ENCODE results near the gene CELF4. TPM values are rescaled to one million over a fixed set of nuclear protein-coding genes. Genes with fewer than 3 reads are reported as not detected.

CELF4 gene
- total RNA-seq, 1 experiment from 2014 or later: not detected

DNA sequence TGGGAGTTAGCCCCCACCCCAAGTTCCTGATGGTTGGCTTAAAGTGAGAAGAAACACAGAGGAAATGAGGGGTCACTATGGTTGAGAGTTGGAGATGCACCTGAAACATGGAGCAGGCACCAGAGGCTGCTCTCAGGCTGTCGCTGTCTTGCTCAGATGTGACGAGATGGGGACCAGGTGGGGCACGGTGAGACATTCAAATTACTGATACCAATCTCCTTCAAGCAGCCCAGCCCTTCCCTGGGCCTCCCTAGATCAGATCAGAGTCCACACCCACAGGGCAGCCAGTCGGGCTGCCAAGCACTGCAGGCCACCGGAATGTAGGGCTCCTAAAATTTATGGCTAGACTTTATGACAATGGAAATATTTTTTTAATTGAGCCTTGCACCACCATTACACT lies 176.6 kb downstream of the CELF4 start:
- ChIA-PET CTCF (no interaction called here), POLR2A (no interaction called here)
- intact Hi-C loops (cut with micrococcal nuclease; ENCODE audit: unreplicated experiment) (no loop called here), in situ Hi-C loops (cut with HindIII; ENCODE audit: low pct_unique_long_range_greater_than_20kb, low sequenced_read_pairs) (no loop called here)
- no peak for TF ChIP-seq TCF7L2 (IDR thresholded peaks at IDR 0.05; ENCODE audit: low read depth, low read length)
- no peak for TF ChIP-seq SIN3A (IDR thresholded peaks at IDR 0.05; ENCODE audit: borderline replicate concordance, insufficient read depth, low read depth, low read length)
- TF ChIP-seq, protein P1, sequence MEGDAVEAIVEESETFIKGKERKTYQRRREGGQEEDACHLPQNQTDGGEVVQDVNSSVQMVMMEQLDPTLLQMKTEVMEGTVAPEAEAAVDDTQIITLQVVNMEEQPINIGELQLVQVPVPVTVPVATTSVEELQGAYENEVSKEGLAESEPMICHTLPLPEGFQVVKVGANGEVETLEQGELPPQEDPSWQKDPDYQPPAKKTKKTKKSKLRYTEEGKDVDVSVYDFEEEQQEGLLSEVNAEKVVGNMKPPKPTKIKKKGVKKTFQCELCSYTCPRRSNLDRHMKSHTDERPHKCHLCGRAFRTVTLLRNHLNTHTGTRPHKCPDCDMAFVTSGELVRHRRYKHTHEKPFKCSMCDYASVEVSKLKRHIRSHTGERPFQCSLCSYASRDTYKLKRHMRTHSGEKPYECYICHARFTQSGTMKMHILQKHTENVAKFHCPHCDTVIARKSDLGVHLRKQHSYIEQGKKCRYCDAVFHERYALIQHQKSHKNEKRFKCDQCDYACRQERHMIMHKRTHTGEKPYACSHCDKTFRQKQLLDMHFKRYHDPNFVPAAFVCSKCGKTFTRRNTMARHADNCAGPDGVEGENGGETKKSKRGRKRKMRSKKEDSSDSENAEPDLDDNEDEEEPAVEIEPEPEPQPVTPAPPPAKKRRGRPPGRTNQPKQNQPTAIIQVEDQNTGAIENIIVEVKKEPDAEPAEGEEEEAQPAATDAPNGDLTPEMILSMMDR (IDR thresholded peaks at IDR 0.05): no peak
- TF ChIP-seq POLR2AphosphoS5 (IDR thresholded peaks at IDR 0.05; ENCODE audit: low read depth, low read length): no peak
- TF ChIP-seq, protein P2, sequence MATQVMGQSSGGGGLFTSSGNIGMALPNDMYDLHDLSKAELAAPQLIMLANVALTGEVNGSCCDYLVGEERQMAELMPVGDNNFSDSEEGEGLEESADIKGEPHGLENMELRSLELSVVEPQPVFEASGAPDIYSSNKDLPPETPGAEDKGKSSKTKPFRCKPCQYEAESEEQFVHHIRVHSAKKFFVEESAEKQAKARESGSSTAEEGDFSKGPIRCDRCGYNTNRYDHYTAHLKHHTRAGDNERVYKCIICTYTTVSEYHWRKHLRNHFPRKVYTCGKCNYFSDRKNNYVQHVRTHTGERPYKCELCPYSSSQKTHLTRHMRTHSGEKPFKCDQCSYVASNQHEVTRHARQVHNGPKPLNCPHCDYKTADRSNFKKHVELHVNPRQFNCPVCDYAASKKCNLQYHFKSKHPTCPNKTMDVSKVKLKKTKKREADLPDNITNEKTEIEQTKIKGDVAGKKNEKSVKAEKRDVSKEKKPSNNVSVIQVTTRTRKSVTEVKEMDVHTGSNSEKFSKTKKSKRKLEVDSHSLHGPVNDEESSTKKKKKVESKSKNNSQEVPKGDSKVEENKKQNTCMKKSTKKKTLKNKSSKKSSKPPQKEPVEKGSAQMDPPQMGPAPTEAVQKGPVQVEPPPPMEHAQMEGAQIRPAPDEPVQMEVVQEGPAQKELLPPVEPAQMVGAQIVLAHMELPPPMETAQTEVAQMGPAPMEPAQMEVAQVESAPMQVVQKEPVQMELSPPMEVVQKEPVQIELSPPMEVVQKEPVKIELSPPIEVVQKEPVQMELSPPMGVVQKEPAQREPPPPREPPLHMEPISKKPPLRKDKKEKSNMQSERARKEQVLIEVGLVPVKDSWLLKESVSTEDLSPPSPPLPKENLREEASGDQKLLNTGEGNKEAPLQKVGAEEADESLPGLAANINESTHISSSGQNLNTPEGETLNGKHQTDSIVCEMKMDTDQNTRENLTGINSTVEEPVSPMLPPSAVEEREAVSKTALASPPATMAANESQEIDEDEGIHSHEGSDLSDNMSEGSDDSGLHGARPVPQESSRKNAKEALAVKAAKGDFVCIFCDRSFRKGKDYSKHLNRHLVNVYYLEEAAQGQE (IDR thresholded peaks at IDR 0.05; ENCODE audit: insufficient read depth in 1 of 2, low read depth in 2 of 2, low read length in 1 of 2): no peak
- DNase-seq (ENCODE audit: low read depth, low spot score): no peak
- Histone ChIP-seq H3K9me3 (ENCODE audit: control insufficient read depth, insufficient read depth, low read depth, low read length) (no peaks in the 10 kb centered on the region), H3K27ac (ENCODE audit: low read length) (no peak overlapping the region), H3K4me1 (ENCODE audit: control insufficient read depth, insufficient read depth, low read length) (no peaks in the 10 kb centered on the region), H3K4me3 (ENCODE audit: low read depth in 2 of 2, low read length in 2 of 2) (no peak overlapping the region), H3K36me3 (ENCODE audit: control insufficient read depth, insufficient read depth, low read length) (no peaks in the 10 kb centered on the region), H3K27me3 (ENCODE audit: control insufficient read depth, insufficient read depth, low read length) (no peaks in the 10 kb centered on the region)
- no peak for ATAC-seq
- no TSS peak for BruUV-seq (replicated peaks)

DNA sequence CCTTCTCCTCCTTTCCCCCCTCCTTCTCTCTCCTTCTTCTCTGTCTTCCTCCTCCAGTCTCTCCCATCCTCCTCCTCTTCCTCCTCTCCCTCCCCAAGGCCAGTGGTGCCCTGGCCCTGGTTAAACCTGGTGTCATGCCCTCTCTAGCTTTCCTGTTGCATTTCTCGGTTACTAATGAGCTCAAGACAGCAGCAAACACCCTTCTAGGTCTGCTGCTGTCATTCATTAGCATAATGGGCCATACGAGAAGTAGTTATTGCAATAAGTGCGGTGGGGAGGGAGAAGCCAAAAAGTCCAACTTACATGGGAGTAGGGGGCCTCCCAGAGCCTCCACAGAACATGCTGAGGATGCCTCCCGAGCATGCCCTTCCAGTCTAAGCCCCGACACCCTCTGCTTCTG lies 177.2 kb downstream of the CELF4 start:
- in situ Hi-C loops (cut with HindIII; ENCODE audit: low pct_unique_long_range_greater_than_20kb, low sequenced_read_pairs): no loop called here

More for the DNA sequence above, 177.2 kb downstream of the CELF4 start:
- DNase-seq (ENCODE audit: low read depth, low spot score) (no peak), ATAC-seq (no peak)
- Histone ChIP-seq H3K27ac (ENCODE audit: low read length) (no peak overlapping the region), H3K27me3 (ENCODE audit: control insufficient read depth, insufficient read depth, low read length) (no peaks in the 10 kb centered on the region), H3K36me3 (ENCODE audit: control insufficient read depth, insufficient read depth, low read length) (no peaks in the 10 kb centered on the region), H3K4me3 (ENCODE audit: low read depth in 2 of 2, low read length in 2 of 2) (no peak overlapping the region), H3K9me3 (ENCODE audit: control insufficient read depth, insufficient read depth, low read depth, low read length) (no peaks in the 10 kb centered on the region), H3K4me1 (ENCODE audit: control insufficient read depth, insufficient read depth, low read length) (no peaks in the 10 kb centered on the region)
- POLR2A ChIA-PET: no interaction called here
- no TSS peak for BruUV-seq (replicated peaks)
- TF ChIP-seq, protein P2 (IDR thresholded peaks at IDR 0.05; ENCODE audit: insufficient read depth in 1 of 2, low read depth in 2 of 2, low read length in 1 of 2): no peak
- CTCF ChIA-PET: no interaction called here
- intact Hi-C loops (cut with micrococcal nuclease; ENCODE audit: unreplicated experiment): no loop called here
